HepG2 (cell line): Measurements from ENCODE around the gene HELZ2.

Experiments used
- ATF1 ChIP-seq: IDR thresholded peaks from 2 replicates; pipeline ENCODE4 v1.6.1; 2016; ENCODE audit warnings: mild to moderate bottlenecking, control low read depth
- CTCF ChIP-seq: sonication (generic); formaldehyde crosslinking; IDR thresholded peaks from 2 replicates; pipeline ENCODE4 v1.5.0; 2020; ENCODE audit warnings: mild to moderate bottlenecking, missing genetic modification reagents, moderate library complexity
- FOXA1 ChIP-seq, 2 experiments: fragments of 450-650 bp in 1 of 2; sonication (generic) in 1 of 2; formaldehyde crosslinking in 1 of 2; IDR thresholded peaks; 2 replicates each; pipeline versions ENCODE4 v1.4.0 to v1.6.1; 2016 to 2020; ENCODE audit warnings: missing genetic modification reagents in 1 of 2
- GABPB1 ChIP-seq: IDR thresholded peaks from 2 replicates; pipeline ENCODE4 v1.6.1; 2016; ENCODE audit warnings: mild to moderate bottlenecking, missing genetic modification reagents, moderate library complexity, missing compliant biosample characterization
- MAFF ChIP-seq: IDR thresholded peaks from 2 replicates; pipeline ENCODE4 v1.6.1; 2011; ENCODE audit warnings: low read depth, low read length, improper control_type of control experiment
- MAX ChIP-seq: IDR thresholded peaks from 2 replicates; pipeline ENCODE4 v1.6.1; 2012; ENCODE audit warnings: inconsistent platforms
- USF2 ChIP-seq, 2 experiments: sonication (generic) in 1 of 2; formaldehyde crosslinking in 1 of 2; IDR thresholded peaks; 2 replicates each; pipeline versions ENCODE4 v1.5.1 to v1.6.1; 2011 to 2020; ENCODE audit warnings: borderline replicate concordance in 1 of 2, low read depth in 1 of 2, low read length in 1 of 2, mild to moderate bottlenecking in 1 of 2, missing genetic modification reagents in 1 of 2, moderate library complexity in 1 of 2
- ZNF10 ChIP-seq: sonication (generic); formaldehyde crosslinking; IDR thresholded peaks from 2 replicates; pipeline ENCODE4 v1.4.0; 2020; ENCODE audit warnings: mild to moderate bottlenecking, low read depth, missing genetic modification reagents, borderline replicate concordance
- ZNF546 ChIP-seq: sonication (generic); formaldehyde crosslinking; conservative IDR thresholded peaks from 2 replicates; pipeline ENCODE4 v1.8.1; 2023; ENCODE audit warnings: mild to moderate bottlenecking, missing genetic modification reagents

GRCh38 chr20:63610581-63611435 lies 36.8 kb upstream of the HELZ2 start:
- no peak for TF ChIP-seq ATF1 (CRISPR knock-in tag)
- no peak for TF ChIP-seq MAFF
- TF ChIP-seq CTCF (CRISPR knock-in tag) = no peak
- no peak for TF ChIP-seq FOXA1 (IDR thresholded peaks at IDR 0.05)
- TF ChIP-seq FOXA1 (CRISPR knock-in tag; IDR thresholded peaks at IDR 0.05) = no peak
- no peak for TF ChIP-seq MAX
- TF ChIP-seq ZNF10 (CRISPR knock-in tag) = no peak
- TF ChIP-seq ZNF546 = no peak
- TF ChIP-seq USF2 (IDR thresholded peaks at IDR 0.05; ENCODE audit: low read depth, low read length) = no peak
- TF ChIP-seq USF2 (CRISPR knock-in tag; IDR thresholded peaks at IDR 0.05; ENCODE audit: borderline replicate concordance) = no peak
- no peak; the same call in 1 of the 2 replicates for TF ChIP-seq GABPB1 (CRISPR knock-in tag)
